SK-N-SH (cell line): ENCODE measurements around the gene MCTP1. TPM values are rescaled to one million over a fixed set of nuclear protein-coding genes. Genes with fewer than 3 reads are reported as not detected.

Source experiments
- CTCF ChIA-PET: fragments of 300-600, 350-600 bp; formaldehyde crosslinking; extraction: SDS; loops from one replicate; lab custom pipeline; 2021; lab: Yijun Ruan, JAX
- POLR2A ChIA-PET: fragments of 350-600 bp; sonication (Branson Sonifier 250); formaldehyde crosslinking; extraction: SDS; loops from one replicate; lab custom pipeline; 2020; ENCODE audit warnings: antibody characterized with exemption, inconsistent platforms; lab: Yijun Ruan, JAX
- DNase-seq: peaks from one replicate; pipeline ENCODE4 v3.0.0; 2012
- H2AFZ ChIP-seq: fragments of 200-600 bp; sonication (generic); 2 replicates; pipeline ENCODE4 v1.8.1; 2016; ENCODE audit warnings: antibody characterized with exemption, mild to moderate bottlenecking, low read depth
- H3F3A ChIP-seq: fragments of 200-600 bp; sonication (generic); replicated peaks from 2 replicates; pipeline ENCODE3; 2016; ENCODE audit warnings: antibody characterized with exemption, mild to moderate bottlenecking; ENCODE audit not compliant: insufficient read depth
- H3K27ac ChIP-seq, 2 experiments: fragments of 200-500 bp in 1 of 2; fragments of 200-600 bp in 1 of 2; sonication (Bioruptor generic) in 1 of 2; sonication (generic), shearing (Covaris generic) in 1 of 2; 2 replicates each; pipeline versions ENCODE4 v1.5.1 to v1.6.1; 2014 to 2016; ENCODE audit warnings: low read depth in 2 of 2, inconsistent platforms in 1 of 2, low read length in 1 of 2, mild to moderate bottlenecking in 1 of 2, mixed read lengths in 1 of 2
- H3K27me3 ChIP-seq: fragments of 200-600 bp; sonication (generic), shearing (Covaris generic); 2 replicates; pipeline ENCODE4 v1.6.1; 2016; ENCODE audit warnings: mixed run types; ENCODE audit not compliant: insufficient read depth
- H3K36me3 ChIP-seq, 2 experiments: fragments of 200-500 bp in 1 of 2; fragments of 200-600 bp in 1 of 2; sonication (Bioruptor generic) in 1 of 2; sonication (generic) in 1 of 2; replicated peaks in 1 of 2; 2 replicates each; pipeline versions ENCODE3 to v1.5.1; 2014 to 2016; ENCODE audit warnings: low read length in 1 of 2, mild to moderate bottlenecking in 1 of 2; ENCODE audit not compliant: insufficient read depth in 2 of 2, control insufficient read depth in 1 of 2
- H3K4me1 ChIP-seq, 2 experiments: fragments of 200-500 bp in 1 of 2; fragments of 200-600 bp in 1 of 2; sonication (Bioruptor generic) in 1 of 2; sonication (generic), shearing (Covaris generic) in 1 of 2; 2 replicates each; pipeline versions ENCODE4 v1.5.1 to v1.6.1; 2014 to 2016; ENCODE audit warnings: low read depth in 1 of 2, low read length in 1 of 2, mixed run types in 1 of 2; ENCODE audit not compliant: insufficient read depth in 2 of 2, control insufficient read depth in 1 of 2
- H3K4me2 ChIP-seq: fragments of 200-600 bp; sonication (generic), shearing (Covaris generic); 2 replicates; pipeline ENCODE4 v1.6.1; 2017; ENCODE audit warnings: mixed run types
- H3K4me3 ChIP-seq, 2 experiments: fragments of 200-500 bp in 1 of 2; fragments of 200-600 bp in 1 of 2; sonication (Bioruptor generic) in 1 of 2; sonication (generic), shearing (Covaris generic) in 1 of 2; 2 replicates each; pipeline versions ENCODE4 v1.5.1 to v1.8.1; 2014 to 2016; ENCODE audit warnings: low read depth in 2 of 2, inconsistent platforms in 1 of 2, low read length in 1 of 2, mild to moderate bottlenecking in 1 of 2, mixed read lengths in 1 of 2, moderate library complexity in 1 of 2
- H3K79me2 ChIP-seq: fragments of 200-600 bp; sonication (generic); 2 replicates; pipeline ENCODE4 v1.8.1; 2017; ENCODE audit warnings: mild to moderate bottlenecking; ENCODE audit not compliant: insufficient read depth
- H3K9ac ChIP-seq: fragments of 200-600 bp; sonication (generic); 2 replicates; pipeline ENCODE4 v1.6.1; 2017; ENCODE audit warnings: mixed run types
- H3K9me2 ChIP-seq: fragments of 200-600 bp; sonication (generic); 2 replicates; pipeline ENCODE4 v1.6.1; 2017; ENCODE audit warnings: mixed run types
- H3K9me3 ChIP-seq: fragments of 200-600 bp; sonication (generic); 2 replicates; pipeline ENCODE4 v1.6.1; 2017; ENCODE audit warnings: mixed run types, mild to moderate bottlenecking, moderate library complexity
- H4K20me1 ChIP-seq: fragments of 200-600 bp; sonication (generic); 2 replicates; pipeline ENCODE4 v1.6.1; 2017; ENCODE audit warnings: mild to moderate bottlenecking, mixed run types; ENCODE audit not compliant: insufficient read depth
- EP300 ChIP-seq, 2 experiments: IDR thresholded peaks; 2 replicates each; pipeline versions ENCODE4 v1.4.0 to v1.6.1; 2012; ENCODE audit warnings: borderline replicate concordance in 1 of 2, low read depth in 1 of 2, low read length in 1 of 2
- FOXM1 ChIP-seq: IDR thresholded peaks from 2 replicates; pipeline ENCODE4 v1.4.0; 2012; ENCODE audit warnings: low read depth, mild to moderate bottlenecking
- IRF3 ChIP-seq: fragments of 150-350 bp; IDR thresholded peaks from 2 replicates; pipeline ENCODE4 v1.6.1; 2016; ENCODE audit warnings: mild to moderate bottlenecking, low read depth, low read length
- JUND ChIP-seq: IDR thresholded peaks from 2 replicates; pipeline ENCODE4 v1.4.0; 2012
- MAX ChIP-seq: IDR thresholded peaks from 2 replicates; pipeline ENCODE4 v1.4.0; 2012; ENCODE audit warnings: low read depth
- MEF2A ChIP-seq: IDR thresholded peaks from 2 replicates; pipeline ENCODE4 v1.4.0; 2012; ENCODE audit warnings: low read depth, borderline replicate concordance
- NFIC ChIP-seq: IDR thresholded peaks from 2 replicates; pipeline ENCODE4 v1.4.0; 2012; ENCODE audit warnings: borderline replicate concordance
- REST ChIP-seq: IDR thresholded peaks from 2 replicates; pipeline ENCODE4 v1.6.1; 2012; ENCODE audit warnings: mild to moderate bottlenecking, low read depth, low read length, moderate library complexity
- SIN3A ChIP-seq: IDR thresholded peaks from 2 replicates; pipeline ENCODE4 v1.6.1; 2012; ENCODE audit warnings: low read depth, mild to moderate bottlenecking, low read length, moderate library complexity, borderline replicate concordance
- USF1 ChIP-seq: IDR thresholded peaks from 2 replicates; pipeline ENCODE4 v1.4.0; 2012; ENCODE audit warnings: low read depth, borderline replicate concordance
- ZBTB33 ChIP-seq: IDR thresholded peaks from 2 replicates; pipeline ENCODE4 v1.4.0; 2012; ENCODE audit warnings: low read depth, borderline replicate concordance
- WGBS: methylation state at CpG from one replicate; pipeline ENCODE4 v1.1.6; 2017; ENCODE audit warnings: low lambda C conversion rate; 5-methylcytosine and 5-hydroxymethylcytosine counted together
- polyA plus RNA-seq, 3 experiments: library from polyadenylated mRNA; depleted of rRNA; stranded (reverse); fragments of >200 nt; gene quantifications; 2 replicates each; pipeline ENCODE4 v1.2.3, GENCODE V29; 2012

The MCTP1 gene
- polyA plus RNA-seq, 1 of the 3 experiments (the other 2 are of a cell fraction) = 0.53 TPM

- Histone ChIP-seq H3K9ac (no peak overlapping the region), H3K4me1 (no peaks in the 10 kb centered on the region), H4K20me1 (no peaks in the 10 kb centered on the region), H3K9me2 (no peaks in the 10 kb centered on the region), H3K27me3 (peaks cover 9% of the 10 kb centered on the region), H2AFZ (no peak overlapping the region), H3K9me3 (no peaks in the 10 kb centered on the region), H3K27ac (no peak overlapping the region), H3K36me3 (no peaks in the 10 kb centered on the region), H3K79me2 (no peaks in the 10 kb centered on the region), H3F3A (no peaks in the 10 kb centered on the region), H3K4me3 (no peak overlapping the region), H3K4me2 (no peak overlapping the region)
- WGBS = 0% methylated on average over 2 of the region's 2 CpGs
- ChIA-PET POLR2A (no interaction called here), CTCF (no interaction called here)
- no peak for DNase-seq
- no peak for TF ChIP-seq MAX
- TF ChIP-seq FOXM1 = no peak
- no peak for TF ChIP-seq REST
- no peak for TF ChIP-seq SIN3A
- no peak for TF ChIP-seq MEF2A
- TF ChIP-seq IRF3 = no peak
- no peak for TF ChIP-seq ZBTB33
- TF ChIP-seq USF1 = no peak
- TF ChIP-seq EP300 (IDR thresholded peaks at IDR 0.05; ENCODE audit: borderline replicate concordance in 1 of 2, low read depth in 1 of 2, low read length in 1 of 2) = no peak
- no peak for TF ChIP-seq JUND
- no peak for TF ChIP-seq NFIC
These were observed 28.4 kb downstream of the MCTP1 start for GRCh38 chr5:95256446-95256845.
